ENCODE results near the gene YARS1. TPM values are rescaled to one million over a fixed set of nuclear protein-coding genes. Genes with fewer than 3 reads are reported as not detected.

Gene YARS1
- total and polyA plus RNA-seq, 2 of the 13 experiments (the other 11 are each of a cell fraction or from before 2014, with no cell fraction given), result 50.1 to 113 TPM

GRCh38 chr1:32817815-32818786 lies 943 bp upstream of the YARS1 start (continued):
- TF ChIP-seq STAT5B (CRISPR knock-in tag; IDR thresholded peaks at IDR 0.05) (no peak), RFXAP (CRISPR knock-in tag; IDR thresholded peaks at IDR 0.05; ENCODE audit: borderline replicate concordance) (no peak), NCOA2 (CRISPR knock-in tag; IDR thresholded peaks at IDR 0.05) (no peak), ZSCAN31 (CRISPR knock-in tag; IDR thresholded peaks at IDR 0.05; ENCODE audit: low read depth) (no peak; the same call in 1 of the 2 replicates), ZNF761 (CRISPR knock-in tag; conservative IDR thresholded peaks at IDR 0.05) (no peak), GZF1 (CRISPR knock-in tag; IDR thresholded peaks at IDR 0.05) (no peak), MIXL1 (CRISPR knock-in tag; IDR thresholded peaks at IDR 0.05) (no peak; the same call in 1 of the 2 replicates), ZNF274 (CRISPR knock-in tag; IDR thresholded peaks at IDR 0.05) (peak; percentile 59; the same call in 1 of the 2 replicates), NONO (IDR thresholded peaks at IDR 0.05) (no peak), NONO (CRISPR knock-in tag; conservative IDR thresholded peaks at IDR 0.05) (0 out of 2 replicates have a peak, but pooled peaks have one; percentile 31), CHD4 (IDR thresholded peaks at IDR 0.05; ENCODE audit: borderline replicate concordance, low read length) (0 out of 2 replicates have a peak, but pooled peaks have one; percentile 23), HES4 (CRISPR knock-in tag; IDR thresholded peaks at IDR 0.05; ENCODE audit: borderline replicate concordance) (no peak; the same call in 1 of the 2 replicates), ZNF253 (CRISPR knock-in tag; IDR thresholded peaks at IDR 0.05; ENCODE audit: borderline replicate concordance) (peak; percentile 77; the same call in 1 of the 2 replicates), CAMTA2 (CRISPR knock-in tag; IDR thresholded peaks at IDR 0.05; ENCODE audit: borderline replicate concordance) (no peak), ZNF510 (CRISPR knock-in tag; IDR thresholded peaks at IDR 0.05; ENCODE audit: low read depth) (no peak), CBFB (CRISPR knock-in tag; IDR thresholded peaks at IDR 0.05) (no peak), PHB2 (IDR thresholded peaks at IDR 0.05; ENCODE audit: partially characterized antibody) (no peak), HDAC2 (CRISPR knock-in tag; IDR thresholded peaks at IDR 0.05) (no peak), ZNF232 (CRISPR knock-in tag; IDR thresholded peaks at IDR 0.05; ENCODE audit: borderline replicate concordance) (no peak; the same call in 1 of the 2 replicates), ZBTB3 (CRISPR knock-in tag; IDR thresholded peaks at IDR 0.05; ENCODE audit: borderline replicate concordance, low read depth) (0 out of 2 replicates have a peak, but pooled peaks have one; percentile 13), PITX1 (CRISPR knock-in tag; IDR thresholded peaks at IDR 0.05) (peak; percentile 28; the same call in 1 of the 2 replicates)
- TF ChIP-seq, protein P1, sequence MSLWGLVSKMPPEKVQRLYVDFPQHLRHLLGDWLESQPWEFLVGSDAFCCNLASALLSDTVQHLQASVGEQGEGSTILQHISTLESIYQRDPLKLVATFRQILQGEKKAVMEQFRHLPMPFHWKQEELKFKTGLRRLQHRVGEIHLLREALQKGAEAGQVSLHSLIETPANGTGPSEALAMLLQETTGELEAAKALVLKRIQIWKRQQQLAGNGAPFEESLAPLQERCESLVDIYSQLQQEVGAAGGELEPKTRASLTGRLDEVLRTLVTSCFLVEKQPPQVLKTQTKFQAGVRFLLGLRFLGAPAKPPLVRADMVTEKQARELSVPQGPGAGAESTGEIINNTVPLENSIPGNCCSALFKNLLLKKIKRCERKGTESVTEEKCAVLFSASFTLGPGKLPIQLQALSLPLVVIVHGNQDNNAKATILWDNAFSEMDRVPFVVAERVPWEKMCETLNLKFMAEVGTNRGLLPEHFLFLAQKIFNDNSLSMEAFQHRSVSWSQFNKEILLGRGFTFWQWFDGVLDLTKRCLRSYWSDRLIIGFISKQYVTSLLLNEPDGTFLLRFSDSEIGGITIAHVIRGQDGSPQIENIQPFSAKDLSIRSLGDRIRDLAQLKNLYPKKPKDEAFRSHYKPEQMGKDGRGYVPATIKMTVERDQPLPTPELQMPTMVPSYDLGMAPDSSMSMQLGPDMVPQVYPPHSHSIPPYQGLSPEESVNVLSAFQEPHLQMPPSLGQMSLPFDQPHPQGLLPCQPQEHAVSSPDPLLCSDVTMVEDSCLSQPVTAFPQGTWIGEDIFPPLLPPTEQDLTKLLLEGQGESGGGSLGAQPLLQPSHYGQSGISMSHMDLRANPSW (CRISPR knock-in tag; IDR thresholded peaks at IDR 0.05; ENCODE audit: borderline replicate concordance), result no peak
- TF ChIP-seq, protein P2, sequence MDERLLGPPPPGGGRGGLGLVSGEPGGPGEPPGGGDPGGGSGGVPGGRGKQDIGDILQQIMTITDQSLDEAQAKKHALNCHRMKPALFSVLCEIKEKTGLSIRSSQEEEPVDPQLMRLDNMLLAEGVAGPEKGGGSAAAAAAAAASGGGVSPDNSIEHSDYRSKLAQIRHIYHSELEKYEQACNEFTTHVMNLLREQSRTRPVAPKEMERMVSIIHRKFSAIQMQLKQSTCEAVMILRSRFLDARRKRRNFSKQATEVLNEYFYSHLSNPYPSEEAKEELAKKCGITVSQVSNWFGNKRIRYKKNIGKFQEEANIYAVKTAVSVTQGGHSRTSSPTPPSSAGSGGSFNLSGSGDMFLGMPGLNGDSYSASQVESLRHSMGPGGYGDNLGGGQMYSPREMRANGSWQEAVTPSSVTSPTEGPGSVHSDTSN (CRISPR knock-in tag; IDR thresholded peaks at IDR 0.05), result no peak
- TF ChIP-seq, protein P3, sequence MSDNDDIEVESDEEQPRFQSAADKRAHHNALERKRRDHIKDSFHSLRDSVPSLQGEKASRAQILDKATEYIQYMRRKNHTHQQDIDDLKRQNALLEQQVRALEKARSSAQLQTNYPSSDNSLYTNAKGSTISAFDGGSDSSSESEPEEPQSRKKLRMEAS (IDR thresholded peaks at IDR 0.05), result no peak; the same call in none of the 2 replicates
- TF ChIP-seq, protein P4, sequence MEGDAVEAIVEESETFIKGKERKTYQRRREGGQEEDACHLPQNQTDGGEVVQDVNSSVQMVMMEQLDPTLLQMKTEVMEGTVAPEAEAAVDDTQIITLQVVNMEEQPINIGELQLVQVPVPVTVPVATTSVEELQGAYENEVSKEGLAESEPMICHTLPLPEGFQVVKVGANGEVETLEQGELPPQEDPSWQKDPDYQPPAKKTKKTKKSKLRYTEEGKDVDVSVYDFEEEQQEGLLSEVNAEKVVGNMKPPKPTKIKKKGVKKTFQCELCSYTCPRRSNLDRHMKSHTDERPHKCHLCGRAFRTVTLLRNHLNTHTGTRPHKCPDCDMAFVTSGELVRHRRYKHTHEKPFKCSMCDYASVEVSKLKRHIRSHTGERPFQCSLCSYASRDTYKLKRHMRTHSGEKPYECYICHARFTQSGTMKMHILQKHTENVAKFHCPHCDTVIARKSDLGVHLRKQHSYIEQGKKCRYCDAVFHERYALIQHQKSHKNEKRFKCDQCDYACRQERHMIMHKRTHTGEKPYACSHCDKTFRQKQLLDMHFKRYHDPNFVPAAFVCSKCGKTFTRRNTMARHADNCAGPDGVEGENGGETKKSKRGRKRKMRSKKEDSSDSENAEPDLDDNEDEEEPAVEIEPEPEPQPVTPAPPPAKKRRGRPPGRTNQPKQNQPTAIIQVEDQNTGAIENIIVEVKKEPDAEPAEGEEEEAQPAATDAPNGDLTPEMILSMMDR (CRISPR knock-in tag; IDR thresholded peaks at IDR 0.05), result peak; percentile 26; the same call in 1 of the 2 replicates

All from HepG2 (cell line).